K562 (cell line): Measurements from ENCODE around the gene GRK3. TPM values are rescaled to one million over a fixed set of nuclear protein-coding genes. Genes with fewer than 3 reads are reported as not detected.

Experiments used
- ATAC-seq: fragments of 200-7000 bp; cut with Tn5 transposase; 3 replicates; pipeline ENCODE4 v1.9.1; 2020; ENCODE audit warnings: moderate library complexity
- BruUV-seq: library from RNA; stranded (reverse); fragments of 400-500 nt; replicated peaks from 2 replicates; lab custom pipeline; 2021; lab: Mats Ljungman, UMichigan
- CTCF ChIA-PET: fragments of 300-600 bp; formaldehyde crosslinking; extraction: SDS; loops from one replicate; lab custom pipeline; 2021; ENCODE audit warnings: low intra/inter-chr PET ratio; lab: Yijun Ruan, JAX
- POLR2A ChIA-PET: fragments of 300-600, 350-650 bp; sonication (Branson Sonifier 250); formaldehyde crosslinking; extraction: SDS; loops from one replicate; lab custom pipeline; 2021; ENCODE audit warnings: antibody characterized with exemption, inconsistent platforms; lab: Yijun Ruan, JAX
- DNase-seq, 4 experiments: peaks; one replicate each; pipeline versions ENCODE4 v3.0.0 to v3.0.0-alpha.2; 2011 to 2018; ENCODE audit warnings: low spot score in 3 of 4, mixed read lengths in 3 of 4; ENCODE audit errors: extremely low read depth in 1 of 4
- FAIRE-seq: peaks from 2 replicates; lab custom pipeline; 2011; peaks lifted over from hg19 to GRCh38; lab: Jason Lieb, UNC
- H2AFZ ChIP-seq: 2 replicates; pipeline ENCODE4 v1.6.0; 2011; ENCODE audit warnings: low read depth, low read length, control low read depth, inconsistent platforms
- H3K27ac ChIP-seq: fragments of 200-600 bp; 3 replicates; pipeline ENCODE4 v1.8.0; 2011; ENCODE audit warnings: low read depth, mild to moderate bottlenecking, control low read depth, inconsistent platforms, low read length, moderate library complexity, mixed read lengths; ENCODE audit errors: extremely low read depth
- H3K27me3 ChIP-seq, 2 experiments: fragments of 300-600 bp in 1 of 2; 2 replicates in 1 of 2; 3 replicates in 1 of 2; pipeline versions ENCODE4 v1.6.0 to v1.8.0; 2011; ENCODE audit warnings: inconsistent platforms in 2 of 2, low read length in 2 of 2, mild to moderate bottlenecking in 1 of 2, mixed read lengths in 1 of 2, moderate library complexity in 1 of 2; ENCODE audit not compliant: control insufficient read depth in 2 of 2, insufficient read depth in 2 of 2
- H3K36me3 ChIP-seq: fragments of 300-600 bp; 3 replicates; pipeline ENCODE4 v1.8.0; 2011; ENCODE audit warnings: mild to moderate bottlenecking, low read length, inconsistent platforms; ENCODE audit not compliant: control insufficient read depth, insufficient read depth
- H3K4me1 ChIP-seq, 2 experiments: fragments of 200-600 bp in 1 of 2; replicated peaks in 1 of 2; 2 replicates in 1 of 2; 3 replicates in 1 of 2; pipeline versions ENCODE4 v1.5.1 to v1.8.0; 2011; ENCODE audit warnings: inconsistent platforms in 2 of 2, low read length in 2 of 2, mild to moderate bottlenecking in 1 of 2, mixed read lengths in 1 of 2, moderate library complexity in 1 of 2; ENCODE audit not compliant: control insufficient read depth in 2 of 2, insufficient read depth in 2 of 2
- H3K4me2 ChIP-seq: 2 replicates; pipeline ENCODE4 v1.6.1; 2011; ENCODE audit warnings: low read length, control low read depth, inconsistent platforms, mixed read lengths; ENCODE audit not compliant: insufficient read depth
- H3K4me3 ChIP-seq: fragments of 200-600 bp; sonication (generic), shearing (Covaris generic); 2 replicates; pipeline ENCODE4 v1.5.1; 2016; ENCODE audit warnings: control low read depth, inconsistent platforms
- H3K79me2 ChIP-seq: fragments of 200-600 bp; 3 replicates; pipeline ENCODE4 v1.8.0; 2011; ENCODE audit warnings: low read length, inconsistent platforms; ENCODE audit not compliant: control insufficient read depth, insufficient read depth
- H3K9ac ChIP-seq, 2 experiments: 2 replicates each; pipeline versions ENCODE4 v1.6.0 to v1.6.1; 2011; ENCODE audit warnings: low read depth in 2 of 2, low read length in 2 of 2, control low read depth in 1 of 2, inconsistent platforms in 1 of 2, mild to moderate bottlenecking in 1 of 2, mixed read lengths in 1 of 2; ENCODE audit not compliant: insufficient read depth in 1 of 2
- H3K9me1 ChIP-seq: one replicate; pipeline ENCODE4 v1.6.0; 2011; ENCODE audit warnings: inconsistent platforms, mild to moderate bottlenecking, low read length, moderate library complexity; ENCODE audit not compliant: control insufficient read depth, insufficient read depth
- H3K9me3 ChIP-seq: replicated peaks from 2 replicates; pipeline ENCODE4 v1.5.1; 2011; ENCODE audit warnings: low read depth, low read length, inconsistent platforms; ENCODE audit not compliant: control insufficient read depth, insufficient read depth
- H4K20me1 ChIP-seq: replicated peaks from 2 replicates; pipeline ENCODE4 v1.6.1; 2011; ENCODE audit warnings: low read length, inconsistent platforms, mixed read lengths; ENCODE audit not compliant: control insufficient read depth, insufficient read depth
- BRD4 ChIP-seq: fragments of 200-600 bp; sonication (generic); IDR thresholded peaks from 2 replicates; pipeline ENCODE4 v1.6.1; 2017; ENCODE audit warnings: inconsistent platforms
- FOSL1 ChIP-seq: fragments of 200-800 bp; sonication (Bioruptor generic); conservative IDR thresholded peaks from 2 replicates; pipeline ENCODE4 v1.6.1; 2016; ENCODE audit warnings: missing genetic modification characterization, missing compliant biosample characterization
- GABPA ChIP-seq: fragments of 200-800 bp; sonication (Bioruptor generic); conservative IDR thresholded peaks from 2 replicates; pipeline ENCODE4 v1.6.1; 2016; ENCODE audit warnings: low read depth, missing genetic modification characterization, missing compliant biosample characterization
- HDAC8 ChIP-seq: fragments of 450-650 bp; IDR thresholded peaks from 2 replicates; pipeline ENCODE4 v1.6.1; 2016; ENCODE audit warnings: mild to moderate bottlenecking, missing genetic modification characterization, moderate library complexity, missing compliant biosample characterization
- JUN ChIP-seq, 2 experiments: sonication (generic) in 1 of 2; formaldehyde crosslinking in 1 of 2; IDR thresholded peaks; 2 replicates each; pipeline versions ENCODE4 v1.6.1 to v1.8.0; 2012 to 2022; ENCODE audit warnings: borderline replicate concordance in 2 of 2, mild to moderate bottlenecking in 2 of 2, improper control_type of control experiment in 1 of 2, low read depth in 1 of 2, low read length in 1 of 2, missing genetic modification reagents in 1 of 2
- SMARCE1 ChIP-seq: fragments of 450-650 bp; IDR thresholded peaks from 2 replicates; pipeline ENCODE4 v1.7.1; 2016; ENCODE audit warnings: mild to moderate bottlenecking
- WGBS: fragments of 100-300 bp; shearing (Covaris generic); methylation state at CpG from one replicate; pipeline ENCODE4 v1.1.6; 2016; ENCODE audit warnings: low coverage, mixed read lengths; ENCODE audit not compliant: insufficient coverage; ENCODE audit errors: missing lambda C conversion rate; 5-methylcytosine and 5-hydroxymethylcytosine counted together
- in situ Hi-C: fragments of 300-500 bp; cut with MboI; formaldehyde crosslinking; loops from 4 replicates; pipeline ENCODE4 v1.15.0; 2018; ENCODE audit warnings: inconsistent platforms, mixed read lengths
- intact Hi-C: fragments of 100-400 bp; cut with micrococcal nuclease; formaldehyde crosslinking; loops from 2 replicates; pipeline ENCODE4 v1.14.2; 2022
- polyA plus RNA-seq, 8 experiments: library from polyadenylated mRNA; depleted of rRNA in 4 of 8; stranded (reverse) in 5 of 8; unstranded in 3 of 8; fragments of >200 nt; fragmentation: Nextera tagmentation in 2 of 8; fragmentation: Illumina TruSeq in 1 of 8; extraction: Ambion mirVana in 2 of 8; extraction: Trizol in 1 of 8; gene quantifications; 2 replicates each; pipeline versions ENCODE4 v1.2.1 to v1.2.3, GENCODE V29; 2011 to 2014; ENCODE audit warnings: inconsistent platforms in 1 of 8, missing spikeins in 1 of 8
- total RNA-seq, 7 experiments: library from RNA; depleted of rRNA in 6 of 7; stranded (reverse); fragments of >200 nt in 6 of 7; fragmentation: Illumina TruSeq in 2 of 7; extraction: Trizol in 2 of 7; gene quantifications; 2 replicates each; pipeline versions ENCODE4 v1.2.1 to v1.2.3, GENCODE V29; 2011 to 2021; ENCODE audit warnings: low replicate concordance in 1 of 7
- TF ChIP-seq, protein P1 (sequence below), 2 experiments: fragments of 450-650 bp in 1 of 2; sonication (generic) in 1 of 2; formaldehyde crosslinking in 1 of 2; IDR thresholded peaks; 2 replicates each; pipeline versions ENCODE4 v1.7.1 to v1.9.0; 2016 to 2022; ENCODE audit warnings: inconsistent platforms in 1 of 2, mild to moderate bottlenecking in 1 of 2, missing genetic modification reagents in 1 of 2
- TF ChIP-seq, protein P2 (sequence below), 2 experiments: fragments of 200-800 bp in 1 of 2; sonication (Bioruptor generic) in 1 of 2; sonication (generic) in 1 of 2; formaldehyde crosslinking in 1 of 2; IDR thresholded peaks in 1 of 2; conservative IDR thresholded peaks in 1 of 2; 2 replicates each; pipeline versions ENCODE4 v1.5.0 to v1.6.1; 2016 to 2020; ENCODE audit warnings: missing compliant biosample characterization in 1 of 2, missing genetic modification characterization in 1 of 2, missing genetic modification reagents in 1 of 2
- TF ChIP-seq, protein P3 (sequence below), 3 experiments: fragments of 200-800 bp in 1 of 3; sonication (Bioruptor generic) in 1 of 3; sonication (generic) in 1 of 3; formaldehyde crosslinking in 1 of 3; IDR thresholded peaks; 2 replicates each; pipeline versions ENCODE4 v1.6.1 to v1.8.0; 2016 to 2022; ENCODE audit warnings: mild to moderate bottlenecking in 2 of 3, missing compliant biosample characterization in 2 of 3, missing genetic modification characterization in 2 of 3, missing genetic modification reagents in 1 of 3

GRK3 gene
- total and polyA plus RNA-seq, 9 of the 15 experiments (the other 6 are each of a cell fraction or from before 2014, with no cell fraction given) = 1.4 to 7.6 (median 3.6) TPM

DNA sequence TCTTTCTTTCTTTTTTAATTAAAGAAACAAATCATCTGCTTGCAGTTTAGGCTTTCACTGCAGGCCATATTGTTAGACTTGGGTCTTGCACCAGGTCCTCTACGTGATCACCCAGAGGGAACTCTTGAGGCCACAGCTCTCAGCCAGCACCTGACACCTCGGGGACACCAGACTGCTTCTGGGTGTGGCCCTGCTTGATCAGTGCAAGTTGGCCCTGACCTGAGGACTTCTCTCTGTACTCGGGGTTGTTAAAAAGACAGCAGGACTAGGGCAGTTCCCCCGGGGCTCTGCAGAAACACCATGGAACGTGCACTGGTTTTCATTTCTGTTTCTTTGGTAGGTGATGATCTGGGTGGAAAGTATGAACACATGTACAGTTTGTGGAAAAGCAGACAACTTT, 126.3 kb downstream of the GRK3 start:
- H4K20me1 ChIP-seq = no peaks in the 10 kb centered on the region
- POLR2A ChIA-PET = no interaction called here
- H2AFZ ChIP-seq = no peak overlapping the region
- in situ Hi-C loops (no loop called here), intact Hi-C loops (no loop called here)
- no peak for FAIRE-seq
- H3K9me3 ChIP-seq = no peaks in the 10 kb centered on the region
- peaks cover 3% of the 10 kb centered on the region; the same call in 1 of the 3 replicates for H3K36me3 ChIP-seq
- DNase-seq = no peak
- no peak; the same call in 2 of the 3 replicates for ATAC-seq
- H3K4me2 ChIP-seq = no peak overlapping the region
- WGBS = 49% methylated on average over 5 of the region's 5 CpGs
- no peak overlapping the region; a peak in 1 of 4 replicates for H3K9ac ChIP-seq
- no peak overlapping the region for H3K4me3 ChIP-seq
- H3K27me3 ChIP-seq = no peaks in the 10 kb centered on the region
- no TSS peak for BruUV-seq
- H3K79me2 ChIP-seq = no peaks in the 10 kb centered on the region
- CTCF ChIA-PET = no interaction called here
- no peak overlapping the region for H3K27ac ChIP-seq
- H3K9me1 ChIP-seq = no peaks in the 10 kb centered on the region
- no peaks in the 10 kb centered on the region; a peak in 1 of 5 replicates for H3K4me1 ChIP-seq
- TF ChIP-seq, protein P1, sequence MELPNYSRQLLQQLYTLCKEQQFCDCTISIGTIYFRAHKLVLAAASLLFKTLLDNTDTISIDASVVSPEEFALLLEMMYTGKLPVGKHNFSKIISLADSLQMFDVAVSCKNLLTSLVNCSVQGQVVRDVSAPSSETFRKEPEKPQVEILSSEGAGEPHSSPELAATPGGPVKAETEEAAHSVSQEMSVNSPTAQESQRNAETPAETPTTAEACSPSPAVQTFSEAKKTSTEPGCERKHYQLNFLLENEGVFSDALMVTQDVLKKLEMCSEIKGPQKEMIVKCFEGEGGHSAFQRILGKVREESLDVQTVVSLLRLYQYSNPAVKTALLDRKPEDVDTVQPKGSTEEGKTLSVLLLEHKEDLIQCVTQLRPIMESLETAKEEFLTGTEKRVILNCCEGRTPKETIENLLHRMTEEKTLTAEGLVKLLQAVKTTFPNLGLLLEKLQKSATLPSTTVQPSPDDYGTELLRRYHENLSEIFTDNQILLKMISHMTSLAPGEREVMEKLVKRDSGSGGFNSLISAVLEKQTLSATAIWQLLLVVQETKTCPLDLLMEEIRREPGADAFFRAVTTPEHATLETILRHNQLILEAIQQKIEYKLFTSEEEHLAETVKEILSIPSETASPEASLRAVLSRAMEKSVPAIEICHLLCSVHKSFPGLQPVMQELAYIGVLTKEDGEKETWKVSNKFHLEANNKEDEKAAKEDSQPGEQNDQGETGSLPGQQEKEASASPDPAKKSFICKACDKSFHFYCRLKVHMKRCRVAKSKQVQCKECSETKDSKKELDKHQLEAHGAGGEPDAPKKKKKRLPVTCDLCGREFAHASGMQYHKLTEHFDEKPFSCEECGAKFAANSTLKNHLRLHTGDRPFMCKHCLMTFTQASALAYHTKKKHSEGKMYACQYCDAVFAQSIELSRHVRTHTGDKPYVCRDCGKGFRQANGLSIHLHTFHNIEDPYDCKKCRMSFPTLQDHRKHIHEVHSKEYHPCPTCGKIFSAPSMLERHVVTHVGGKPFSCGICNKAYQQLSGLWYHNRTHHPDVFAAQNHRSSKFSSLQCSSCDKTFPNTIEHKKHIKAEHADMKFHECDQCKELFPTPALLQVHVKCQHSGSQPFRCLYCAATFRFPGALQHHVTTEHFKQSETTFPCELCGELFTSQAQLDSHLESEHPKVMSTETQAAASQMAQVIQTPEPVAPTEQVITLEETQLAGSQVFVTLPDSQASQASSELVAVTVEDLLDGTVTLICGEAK (IDR thresholded peaks at IDR 0.05) = no peak
- TF ChIP-seq, protein P1 (CRISPR knock-in tag; IDR thresholded peaks at IDR 0.05) = no peak
- no peak for TF ChIP-seq SMARCE1
- no peak for TF ChIP-seq JUN (IDR thresholded peaks at IDR 0.05; ENCODE audit: borderline replicate concordance, low read depth, low read length)
- TF ChIP-seq JUN (CRISPR knock-in tag; IDR thresholded peaks at IDR 0.05; ENCODE audit: borderline replicate concordance) = no peak
- no peak for TF ChIP-seq BRD4
- TF ChIP-seq, protein P2, sequence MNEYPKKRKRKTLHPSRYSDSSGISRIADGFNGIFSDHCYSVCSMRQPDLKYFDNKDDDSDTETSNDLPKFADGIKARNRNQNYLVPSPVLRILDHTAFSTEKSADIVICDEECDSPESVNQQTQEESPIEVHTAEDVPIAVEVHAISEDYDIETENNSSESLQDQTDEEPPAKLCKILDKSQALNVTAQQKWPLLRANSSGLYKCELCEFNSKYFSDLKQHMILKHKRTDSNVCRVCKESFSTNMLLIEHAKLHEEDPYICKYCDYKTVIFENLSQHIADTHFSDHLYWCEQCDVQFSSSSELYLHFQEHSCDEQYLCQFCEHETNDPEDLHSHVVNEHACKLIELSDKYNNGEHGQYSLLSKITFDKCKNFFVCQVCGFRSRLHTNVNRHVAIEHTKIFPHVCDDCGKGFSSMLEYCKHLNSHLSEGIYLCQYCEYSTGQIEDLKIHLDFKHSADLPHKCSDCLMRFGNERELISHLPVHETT (CRISPR knock-in tag; conservative IDR thresholded peaks at IDR 0.05 in 1 of 2, IDR thresholded peaks at IDR 0.05 in 1 of 2) = no peak
- TF ChIP-seq, protein P3, sequence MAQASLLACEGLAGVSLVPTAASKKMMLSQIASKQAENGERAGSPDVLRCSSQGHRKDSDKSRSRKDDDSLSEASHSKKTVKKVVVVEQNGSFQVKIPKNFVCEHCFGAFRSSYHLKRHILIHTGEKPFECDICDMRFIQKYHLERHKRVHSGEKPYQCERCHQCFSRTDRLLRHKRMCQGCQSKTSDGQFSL (CRISPR knock-in tag; IDR thresholded peaks at IDR 0.05) = no peak
- TF ChIP-seq, protein P3 (tag; IDR thresholded peaks at IDR 0.05) = no peak
- TF ChIP-seq FOSL1 (tag) = no peak
- TF ChIP-seq HDAC8 = no peak
- TF ChIP-seq GABPA = no peak
